ENCODE data around the gene TSN. TPM values are rescaled to one million over a fixed set of nuclear protein-coding genes. Genes with fewer than 3 reads are reported as not detected.

The TSN gene
- total RNA-seq, 1 experiment from 2014 or later, result 87.3 TPM

DNA sequence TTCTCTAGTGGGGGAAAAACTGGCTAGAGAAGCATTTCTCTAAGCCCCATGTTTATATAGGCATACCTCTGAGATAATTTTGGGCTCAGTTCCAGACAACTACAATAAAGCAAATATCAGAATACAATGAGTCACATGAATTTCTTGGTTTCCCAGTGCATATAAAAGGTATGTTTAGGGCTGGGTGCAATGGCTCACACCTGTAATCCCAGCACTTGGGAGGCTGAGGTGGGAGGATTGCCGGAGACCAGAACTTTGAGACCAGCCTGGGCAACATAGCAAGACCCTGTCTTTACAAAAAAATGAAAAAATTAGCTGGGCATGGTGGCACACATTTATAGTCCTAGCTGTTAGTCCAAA is 22.2 kb downstream of the TSN start:
- ChIA-PET CTCF (no interaction called here), POLR2A (interaction anchor here (0.6 kb wide), 1 partner anchor 9 kb away, joined by 4 read pairs; no protein-coding TSS in a partner anchor)
- Mint-ChIP-seq H3K4me3 (no peak overlapping the region), H3K9me3 (no peaks in the 10 kb centered on the region), H3K36me3 (no peaks in the 10 kb centered on the region), H3K27me3 (ENCODE audit: low read depth) (no peaks in the 10 kb centered on the region; the same call in 1 of the 2 replicates), H3K27ac (no peak overlapping the region), H3K4me1 (peaks cover 11% of the 10 kb centered on the region)
- TF ChIP-seq ZNF121 (CRISPR knock-in tag; IDR thresholded peaks at IDR 0.05) (peak; percentile 71; the same call in 1 of the 2 replicates), NFATC4 (CRISPR knock-in tag; IDR thresholded peaks at IDR 0.05) (no peak)
- DNase-seq (ENCODE audit: low spot score) (no peak), ATAC-seq (no peak)

GRCh38 chr2:121778741-121779487 is 23.5 kb downstream of the TSN start:
- ATAC-seq (peak; percentile 59; the same call in 1 of the 2 replicates), DNase-seq (ENCODE audit: low spot score) (no peak)
- H3K9me3 Mint-ChIP-seq, result no peaks in the 10 kb centered on the region
- H3K4me3 Mint-ChIP-seq, result no peak overlapping the region
- ChIA-PET CTCF (interaction anchor here (1.4 kb wide), 1 partner anchor 32 kb away, joined by 5 read pairs; no protein-coding TSS in a partner anchor), POLR2A (interaction anchor here (1.1 kb wide), 1 partner anchor 32 kb away, joined by 5 read pairs; no protein-coding TSS in a partner anchor)
- no peaks in the 10 kb centered on the region; the same call in 1 of the 2 replicates for H3K27me3 Mint-ChIP-seq (ENCODE audit: low read depth)
- TF ChIP-seq TEAD4 (CRISPR knock-in tag; IDR thresholded peaks at IDR 0.05) (no peak), ZNF263 (CRISPR knock-in tag; IDR thresholded peaks at IDR 0.05; ENCODE audit: low read depth) (no peak), JAZF1 (CRISPR knock-in tag; IDR thresholded peaks at IDR 0.05) (no peak), SP1 (CRISPR knock-in tag; conservative IDR thresholded peaks at IDR 0.05) (no peak)
- TF ChIP-seq, protein P1, sequence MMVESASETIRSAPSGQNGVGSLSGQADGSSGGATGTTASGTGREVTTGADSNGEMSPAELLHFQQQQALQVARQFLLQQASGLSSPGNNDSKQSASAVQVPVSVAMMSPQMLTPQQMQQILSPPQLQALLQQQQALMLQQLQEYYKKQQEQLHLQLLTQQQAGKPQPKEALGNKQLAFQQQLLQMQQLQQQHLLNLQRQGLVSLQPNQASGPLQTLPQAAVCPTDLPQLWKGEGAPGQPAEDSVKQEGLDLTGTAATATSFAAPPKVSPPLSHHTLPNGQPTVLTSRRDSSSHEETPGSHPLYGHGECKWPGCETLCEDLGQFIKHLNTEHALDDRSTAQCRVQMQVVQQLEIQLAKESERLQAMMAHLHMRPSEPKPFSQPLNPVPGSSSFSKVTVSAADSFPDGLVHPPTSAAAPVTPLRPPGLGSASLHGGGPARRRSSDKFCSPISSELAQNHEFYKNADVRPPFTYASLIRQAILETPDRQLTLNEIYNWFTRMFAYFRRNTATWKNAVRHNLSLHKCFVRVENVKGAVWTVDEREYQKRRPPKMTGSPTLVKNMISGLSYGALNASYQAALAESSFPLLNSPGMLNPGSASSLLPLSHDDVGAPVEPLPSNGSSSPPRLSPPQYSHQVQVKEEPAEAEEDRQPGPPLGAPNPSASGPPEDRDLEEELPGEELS (CRISPR knock-in tag; IDR thresholded peaks at IDR 0.05), result no peak
- H3K36me3 Mint-ChIP-seq, result no peaks in the 10 kb centered on the region
- peaks cover 6% of the 10 kb centered on the region for H3K4me1 Mint-ChIP-seq
- H3K27ac Mint-ChIP-seq, result no peak overlapping the region

DNA sequence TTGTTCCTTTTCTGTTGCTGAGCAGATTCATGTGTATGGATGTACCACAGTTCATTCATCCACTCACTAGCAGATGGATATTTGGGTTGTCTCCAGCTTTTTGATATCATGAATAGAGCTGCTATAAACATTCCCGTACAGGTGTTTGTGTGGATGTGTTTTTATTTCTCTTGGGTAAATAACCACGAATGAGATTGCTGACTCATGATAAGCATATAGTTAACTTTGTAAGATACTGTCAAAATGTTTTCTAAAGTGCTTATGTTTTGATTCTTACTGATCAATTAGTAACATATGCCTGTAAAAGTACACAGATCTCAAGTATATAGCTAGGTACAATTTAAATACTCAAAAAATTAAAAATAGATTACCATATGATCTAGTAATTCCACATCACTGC is 27.7 kb downstream of the TSN start:
- TF ChIP-seq ETV6 (CRISPR knock-in tag; IDR thresholded peaks at IDR 0.05), result no peak
- no peak for TF ChIP-seq ZNF396 (CRISPR knock-in tag; IDR thresholded peaks at IDR 0.05; ENCODE audit: borderline replicate concordance)
- TF ChIP-seq ELF4 (CRISPR knock-in tag; IDR thresholded peaks at IDR 0.05; ENCODE audit: low read depth), result no peak
- TF ChIP-seq AFF4 (CRISPR knock-in tag; IDR thresholded peaks at IDR 0.05; ENCODE audit: borderline replicate concordance), result no peak
- TF ChIP-seq NR3C1 (CRISPR knock-in tag; conservative IDR thresholded peaks at IDR 0.05; ENCODE audit: low read depth), result no peak
- TF ChIP-seq, protein P2, sequence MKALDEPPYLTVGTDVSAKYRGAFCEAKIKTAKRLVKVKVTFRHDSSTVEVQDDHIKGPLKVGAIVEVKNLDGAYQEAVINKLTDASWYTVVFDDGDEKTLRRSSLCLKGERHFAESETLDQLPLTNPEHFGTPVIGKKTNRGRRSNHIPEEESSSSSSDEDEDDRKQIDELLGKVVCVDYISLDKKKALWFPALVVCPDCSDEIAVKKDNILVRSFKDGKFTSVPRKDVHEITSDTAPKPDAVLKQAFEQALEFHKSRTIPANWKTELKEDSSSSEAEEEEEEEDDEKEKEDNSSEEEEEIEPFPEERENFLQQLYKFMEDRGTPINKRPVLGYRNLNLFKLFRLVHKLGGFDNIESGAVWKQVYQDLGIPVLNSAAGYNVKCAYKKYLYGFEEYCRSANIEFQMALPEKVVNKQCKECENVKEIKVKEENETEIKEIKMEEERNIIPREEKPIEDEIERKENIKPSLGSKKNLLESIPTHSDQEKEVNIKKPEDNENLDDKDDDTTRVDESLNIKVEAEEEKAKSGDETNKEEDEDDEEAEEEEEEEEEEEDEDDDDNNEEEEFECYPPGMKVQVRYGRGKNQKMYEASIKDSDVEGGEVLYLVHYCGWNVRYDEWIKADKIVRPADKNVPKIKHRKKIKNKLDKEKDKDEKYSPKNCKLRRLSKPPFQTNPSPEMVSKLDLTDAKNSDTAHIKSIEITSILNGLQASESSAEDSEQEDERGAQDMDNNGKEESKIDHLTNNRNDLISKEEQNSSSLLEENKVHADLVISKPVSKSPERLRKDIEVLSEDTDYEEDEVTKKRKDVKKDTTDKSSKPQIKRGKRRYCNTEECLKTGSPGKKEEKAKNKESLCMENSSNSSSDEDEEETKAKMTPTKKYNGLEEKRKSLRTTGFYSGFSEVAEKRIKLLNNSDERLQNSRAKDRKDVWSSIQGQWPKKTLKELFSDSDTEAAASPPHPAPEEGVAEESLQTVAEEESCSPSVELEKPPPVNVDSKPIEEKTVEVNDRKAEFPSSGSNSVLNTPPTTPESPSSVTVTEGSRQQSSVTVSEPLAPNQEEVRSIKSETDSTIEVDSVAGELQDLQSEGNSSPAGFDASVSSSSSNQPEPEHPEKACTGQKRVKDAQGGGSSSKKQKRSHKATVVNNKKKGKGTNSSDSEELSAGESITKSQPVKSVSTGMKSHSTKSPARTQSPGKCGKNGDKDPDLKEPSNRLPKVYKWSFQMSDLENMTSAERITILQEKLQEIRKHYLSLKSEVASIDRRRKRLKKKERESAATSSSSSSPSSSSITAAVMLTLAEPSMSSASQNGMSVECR (CRISPR knock-in tag; IDR thresholded peaks at IDR 0.05; ENCODE audit: borderline replicate concordance), result no peak
- TF ChIP-seq SMAD3 (CRISPR knock-in tag; IDR thresholded peaks at IDR 0.05; ENCODE audit: borderline replicate concordance), result no peak
- TF ChIP-seq ZMAT4 (CRISPR knock-in tag; IDR thresholded peaks at IDR 0.05), result no peak
- TF ChIP-seq ZBTB21 (CRISPR knock-in tag; IDR thresholded peaks at IDR 0.05; ENCODE audit: borderline replicate concordance), result no peak
- DNase-seq (ENCODE audit: low spot score) (no peak), ATAC-seq (no peak)
- Mint-ChIP-seq H3K9me3 (peaks cover under 1% of the 10 kb centered on the region; the same call in 1 of the 2 replicates), H3K27ac (no peak overlapping the region), H3K36me3 (peaks cover under 1% of the 10 kb centered on the region; the same call in 1 of the 2 replicates), H3K27me3 (ENCODE audit: low read depth) (no peaks in the 10 kb centered on the region; the same call in 1 of the 2 replicates), H3K4me3 (no peak overlapping the region), H3K4me1 (peaks cover 6% of the 10 kb centered on the region)
- CTCF ChIA-PET, result interaction anchor here (0.6 kb wide), 1 partner anchor 28 kb away, joined by 3 read pairs; no protein-coding TSS in a partner anchor
- POLR2A ChIA-PET, result no interaction called here

Measured in WTC11 (cell line).